Measurements from ENCODE around the gene TNF.

- TF ChIP-seq, protein P1, sequence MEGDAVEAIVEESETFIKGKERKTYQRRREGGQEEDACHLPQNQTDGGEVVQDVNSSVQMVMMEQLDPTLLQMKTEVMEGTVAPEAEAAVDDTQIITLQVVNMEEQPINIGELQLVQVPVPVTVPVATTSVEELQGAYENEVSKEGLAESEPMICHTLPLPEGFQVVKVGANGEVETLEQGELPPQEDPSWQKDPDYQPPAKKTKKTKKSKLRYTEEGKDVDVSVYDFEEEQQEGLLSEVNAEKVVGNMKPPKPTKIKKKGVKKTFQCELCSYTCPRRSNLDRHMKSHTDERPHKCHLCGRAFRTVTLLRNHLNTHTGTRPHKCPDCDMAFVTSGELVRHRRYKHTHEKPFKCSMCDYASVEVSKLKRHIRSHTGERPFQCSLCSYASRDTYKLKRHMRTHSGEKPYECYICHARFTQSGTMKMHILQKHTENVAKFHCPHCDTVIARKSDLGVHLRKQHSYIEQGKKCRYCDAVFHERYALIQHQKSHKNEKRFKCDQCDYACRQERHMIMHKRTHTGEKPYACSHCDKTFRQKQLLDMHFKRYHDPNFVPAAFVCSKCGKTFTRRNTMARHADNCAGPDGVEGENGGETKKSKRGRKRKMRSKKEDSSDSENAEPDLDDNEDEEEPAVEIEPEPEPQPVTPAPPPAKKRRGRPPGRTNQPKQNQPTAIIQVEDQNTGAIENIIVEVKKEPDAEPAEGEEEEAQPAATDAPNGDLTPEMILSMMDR (conservative IDR thresholded peaks at IDR 0.05) = no peak
- no peak for TF ChIP-seq ZFX (IDR thresholded peaks at IDR 0.05)
Measured at GRCh38 chr6:31540640-31541039, 34.7 kb upstream of the TNF start.

All from C4-2B (cell line).